Measurements from ENCODE around the gene RXRA.
A peak's percentile ranks its signal among the peaks of the same experiment; 100 is the strongest.

The RXRA gene

GRCh38 chr9:134339183-134339806 lies 13.0 kb downstream of the RXRA start:
- DNase-seq: no peak

- no peak for DNase-seq
These were observed 14.4 kb downstream of the RXRA start for GRCh38 chr9:134340475-134341160.

- DNase-seq: no peak
These were observed 15.1 kb downstream of the RXRA start for GRCh38 chr9:134341306-134341705.

- no peak for DNase-seq
These were observed 15.9 kb downstream of the RXRA start for GRCh38 chr9:134341929-134342745.

GRCh38 chr9:134342746-134343115 lies 16.5 kb downstream of the RXRA start:
- DNase-seq: no peak

GRCh38 chr9:134343637-134344036 lies 17.4 kb downstream of the RXRA start:
- no peak for DNase-seq

GRCh38 chr9:134344068-134344799 lies 18.0 kb downstream of the RXRA start:
- peak; percentile 68 for DNase-seq

- no peak for DNase-seq
These were observed 18.6 kb downstream of the RXRA start for GRCh38 chr9:134344800-134345310.

GRCh38 chr9:134345737-134346136 lies 19.5 kb downstream of the RXRA start:
- DNase-seq: no peak

- no peak for DNase-seq
These were observed 19.9 kb downstream of the RXRA start for GRCh38 chr9:134346151-134346550.

- DNase-seq: no peak
These were observed 20.8 kb downstream of the RXRA start for GRCh38 chr9:134346840-134347583.

- no peak for DNase-seq
These were observed 21.7 kb downstream of the RXRA start for GRCh38 chr9:134347996-134348395.

GRCh38 chr9:134348404-134349155 lies 22.3 kb downstream of the RXRA start:
- no peak for DNase-seq

GRCh38 chr9:134349936-134350335 lies 23.7 kb downstream of the RXRA start:
- DNase-seq: no peak

GRCh38 chr9:134350416-134350994 lies 24.2 kb downstream of the RXRA start:
- DNase-seq: no peak

GRCh38 chr9:134351606-134352176 lies 25.4 kb downstream of the RXRA start:
- no peak for DNase-seq

GRCh38 chr9:134352247-134352933 lies 26.1 kb downstream of the RXRA start:
- DNase-seq: no peak

- no peak for DNase-seq
These were observed 27.3 kb downstream of the RXRA start for GRCh38 chr9:134353539-134353938.

GRCh38 chr9:134355158-134355557 lies 28.9 kb downstream of the RXRA start:
- no peak for DNase-seq
